Measurements from ENCODE around the gene ZNF500. TPM values are rescaled to one million over a fixed set of nuclear protein-coding genes. Genes with fewer than 3 reads are reported as not detected.

Gene ZNF500

GRCh38 chr16:4699046-4699556, 67.9 kb downstream of the ZNF500 start:
- no peak overlapping the region for H3K18ac ChIP-seq (ENCODE audit: low read length)
- H3K36me3 ChIP-seq (ENCODE audit: control insufficient read depth, insufficient read depth, low read length), result peaks cover 4% of the 10 kb centered on the region
- no peaks in the 10 kb centered on the region for H3K27me3 ChIP-seq (ENCODE audit: insufficient read depth, low read length, poor library complexity)
- H3K79me1 ChIP-seq (ENCODE audit: low read length), result no peaks in the 10 kb centered on the region
- H3K4ac ChIP-seq (ENCODE audit: low read depth, low read length), result no peak overlapping the region
- H3K4me1 ChIP-seq (ENCODE audit: control insufficient read depth, low read depth, low read length), result no peaks in the 10 kb centered on the region
- H4K8ac ChIP-seq (ENCODE audit: low read depth, low read length), result no peak overlapping the region
- no peaks in the 10 kb centered on the region for H3K79me2 ChIP-seq (ENCODE audit: control insufficient read depth, insufficient read depth, low read length)
- no peak overlapping the region for H2BK15ac ChIP-seq (replicated peaks; ENCODE audit: low read depth)
- H2BK120ac ChIP-seq (ENCODE audit: low read depth, low read length), result no peak overlapping the region
- H3K23ac ChIP-seq (ENCODE audit: low read length), result no peak overlapping the region
- WGBS (ENCODE audit: extremely low coverage, insufficient coverage, low lambda C conversion rate), result no CpG with 5 or more reads among the region's 19 CpGs
- H2BK5ac ChIP-seq (ENCODE audit: low read length), result no peak overlapping the region
- H3K9ac ChIP-seq (ENCODE audit: low read length), result no peak overlapping the region
- H3K56ac ChIP-seq (ENCODE audit: low read length), result no peak overlapping the region
- H2AK5ac ChIP-seq (ENCODE audit: low read length), result no peak overlapping the region
- no peak overlapping the region for H3K4me3 ChIP-seq (ENCODE audit: low read length)
- DNase-seq, result no peak
- H4K5ac ChIP-seq (ENCODE audit: low read length), result no peak overlapping the region
- H3K27ac ChIP-seq (ENCODE audit: low read depth, low read length), result no peak overlapping the region
- H3K4me2 ChIP-seq (ENCODE audit: low read length), result no peak overlapping the region

DNA sequence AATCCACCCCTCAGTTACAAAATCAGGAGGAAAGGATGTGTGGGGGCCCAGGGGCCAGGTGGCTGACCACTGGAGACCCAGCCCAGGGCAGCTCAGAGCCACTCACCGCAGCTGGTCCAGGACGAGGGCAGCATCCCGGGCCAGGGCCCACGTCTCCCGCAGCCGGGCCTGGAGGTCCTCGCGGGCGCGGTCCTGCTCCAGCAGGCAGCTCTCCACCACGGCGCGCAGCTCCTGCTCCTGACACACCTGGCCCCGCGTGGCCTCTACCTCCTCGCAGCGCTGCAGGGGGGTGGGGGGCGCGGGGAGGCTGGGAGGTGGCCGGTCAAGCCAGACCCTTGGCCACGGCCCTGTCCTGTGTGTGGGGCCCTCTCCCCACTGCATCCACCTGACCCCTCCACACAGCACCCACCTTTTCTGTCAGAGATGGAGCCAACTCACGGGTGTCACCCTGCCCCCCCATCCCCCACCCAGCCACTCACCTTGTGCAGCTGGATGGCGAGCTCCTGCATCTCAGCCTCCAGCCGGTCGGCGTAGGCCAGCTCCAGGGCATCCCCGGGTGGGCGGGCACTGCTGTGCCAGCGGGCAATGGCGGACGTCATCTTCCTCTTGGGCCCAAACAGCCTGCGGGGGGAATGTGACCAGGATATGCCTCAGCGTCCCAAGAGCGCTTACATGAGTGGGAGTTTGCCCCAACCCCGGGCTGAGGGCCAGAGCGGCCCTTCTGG, 68.5 kb downstream of the ZNF500 start:
- Histone ChIP-seq H2BK5ac (ENCODE audit: low read length) (no peak overlapping the region), H3K23ac (ENCODE audit: low read length) (no peak overlapping the region), H3K4ac (ENCODE audit: low read depth, low read length) (no peak overlapping the region), H2AK5ac (ENCODE audit: low read length) (no peak overlapping the region), H3K4me2 (ENCODE audit: low read length) (no peak overlapping the region), H4K5ac (ENCODE audit: low read length) (no peak overlapping the region), H3K56ac (ENCODE audit: low read length) (no peak overlapping the region), H2BK15ac (replicated peaks; ENCODE audit: low read depth) (no peak overlapping the region), H3K79me1 (ENCODE audit: low read length) (peaks cover 2% of the 10 kb centered on the region), H3K27ac (ENCODE audit: low read depth, low read length) (no peak overlapping the region), H3K9ac (ENCODE audit: low read length) (no peak overlapping the region), H4K8ac (ENCODE audit: low read depth, low read length) (no peak overlapping the region), H3K27me3 (ENCODE audit: insufficient read depth, low read length, poor library complexity) (no peaks in the 10 kb centered on the region), H2BK120ac (ENCODE audit: low read depth, low read length) (no peak overlapping the region), H3K4me1 (ENCODE audit: control insufficient read depth, low read depth, low read length) (no peaks in the 10 kb centered on the region), H3K36me3 (ENCODE audit: control insufficient read depth, insufficient read depth, low read length) (peaks cover 4% of the 10 kb centered on the region), H3K79me2 (ENCODE audit: control insufficient read depth, insufficient read depth, low read length) (no peaks in the 10 kb centered on the region), H3K4me3 (ENCODE audit: low read length) (no peak overlapping the region), H3K18ac (ENCODE audit: low read length) (no peak overlapping the region)
- WGBS (ENCODE audit: extremely low coverage, insufficient coverage, low lambda C conversion rate), result no CpG with 5 or more reads among the region's 36 CpGs
- no peak for DNase-seq

Small RNAs within 50 kb of the gene (small RNA-seq; reads per million reads assigned to genes)
- not detected for gene RF00017 (ENCODE audit: insufficient read depth)
